Trophoblast cell (in vitro differentiated cells and primary cell): ENCODE results near the gene SLC16A8.

ENCODE experiments used
- DNase-seq, 2 donors: peaks; one replicate each; pipeline ENCODE4 v3.0.0-alpha.2; 2016
- H2AFZ ChIP-seq: 2 replicates; pipeline ENCODE4 v1.6.1; 2013; ENCODE audit warnings: low read length, moderate library complexity, mild to moderate bottlenecking; ENCODE audit not compliant: insufficient read depth, poor library complexity
- H2AK5ac ChIP-seq: 2 replicates; pipeline ENCODE4 v1.6.1; 2013; ENCODE audit warnings: mild to moderate bottlenecking, low read length
- H2BK120ac ChIP-seq: 2 replicates; pipeline ENCODE4 v1.6.1; 2013; ENCODE audit warnings: low read length, mild to moderate bottlenecking, moderate library complexity; ENCODE audit not compliant: insufficient read depth, poor library complexity
- H2BK12ac ChIP-seq: 2 replicates; pipeline ENCODE4 v1.6.1; 2013; ENCODE audit warnings: mild to moderate bottlenecking, low read length, moderate library complexity
- H2BK5ac ChIP-seq: 2 replicates; pipeline ENCODE4 v1.6.1; 2013; ENCODE audit warnings: low read length, low read depth, moderate library complexity, mild to moderate bottlenecking; ENCODE audit not compliant: poor library complexity
- H3K14ac ChIP-seq: 2 replicates; pipeline ENCODE4 v1.6.1; 2013; ENCODE audit warnings: mild to moderate bottlenecking, low read length
- H3K18ac ChIP-seq: 2 replicates; pipeline ENCODE4 v1.6.1; 2013; ENCODE audit warnings: mild to moderate bottlenecking, low read length
- H3K23ac ChIP-seq: 2 replicates; pipeline ENCODE4 v1.6.1; 2013; ENCODE audit warnings: low read length
- H3K27ac ChIP-seq: 2 replicates; pipeline ENCODE4 v1.5.1; 2013; ENCODE audit warnings: low read depth, mild to moderate bottlenecking, inconsistent platforms, low read length, moderate library complexity
- H3K27me3 ChIP-seq: 2 replicates; pipeline ENCODE4 v1.6.1; 2013; ENCODE audit warnings: inconsistent platforms, mild to moderate bottlenecking, low read length, moderate library complexity; ENCODE audit not compliant: insufficient read depth
- H3K36me3 ChIP-seq, 2 experiments: 1 replicate in 1 of 2; 2 replicates in 1 of 2; pipeline ENCODE4 v1.6.1; 2013; ENCODE audit warnings: low read length in 2 of 2, mild to moderate bottlenecking in 2 of 2, moderate library complexity in 1 of 2; ENCODE audit not compliant: insufficient read depth in 2 of 2, control insufficient read depth in 1 of 2
- H3K4ac ChIP-seq: 2 replicates; pipeline ENCODE4 v1.6.1; 2013; ENCODE audit warnings: low read depth, mild to moderate bottlenecking, low read length, moderate library complexity
- H3K4me1 ChIP-seq, 2 experiments: 1 replicate in 1 of 2; 2 replicates in 1 of 2; pipeline ENCODE4 v1.6.1; 2013; ENCODE audit warnings: low read length in 2 of 2, mild to moderate bottlenecking in 2 of 2, moderate library complexity in 1 of 2; ENCODE audit not compliant: insufficient read depth in 2 of 2, control insufficient read depth in 1 of 2
- H3K4me2 ChIP-seq: 2 replicates; pipeline ENCODE4 v1.6.1; 2013; ENCODE audit warnings: inconsistent platforms, mild to moderate bottlenecking, low read length, moderate library complexity
- H3K4me3 ChIP-seq: 2 replicates; pipeline ENCODE4 v1.5.1; 2013; ENCODE audit warnings: mild to moderate bottlenecking, low read depth, low read length, inconsistent platforms
- H3K79me1 ChIP-seq: one replicate; pipeline ENCODE4 v1.6.1; 2013; ENCODE audit warnings: low read length
- H3K79me2 ChIP-seq: 2 replicates; pipeline ENCODE4 v1.6.1; 2013; ENCODE audit warnings: low read length, mild to moderate bottlenecking; ENCODE audit not compliant: control insufficient read depth, insufficient read depth, poor library complexity
- H3K9ac ChIP-seq: 2 replicates; pipeline ENCODE4 v1.6.1; 2013; ENCODE audit warnings: mild to moderate bottlenecking, low read length
- H3K9me3 ChIP-seq: 2 replicates; pipeline ENCODE4 v1.6.1; 2013; ENCODE audit warnings: low read depth, mild to moderate bottlenecking, control low read depth, inconsistent platforms, low read length; ENCODE audit not compliant: insufficient read depth
- H4K12ac ChIP-seq: 2 replicates; pipeline ENCODE4 v1.6.1; 2013; ENCODE audit warnings: low read depth, mild to moderate bottlenecking, low read length, moderate library complexity
- H4K8ac ChIP-seq: 2 replicates; pipeline ENCODE4 v1.6.1; 2013; ENCODE audit warnings: low read depth, mild to moderate bottlenecking, low read length, moderate library complexity
- H4K91ac ChIP-seq: one replicate; pipeline ENCODE4 v1.6.1; 2013; ENCODE audit warnings: low read depth, mild to moderate bottlenecking, low read length, moderate library complexity
- WGBS: extraction: QIAGEN DNeasy Blood & Tissue Kit; methylation state at CpG from one replicate; pipeline ENCODE4 v1.1.7; 2013; ENCODE audit warnings: missing lambda C conversion rate; ENCODE audit not compliant: insufficient read length, insufficient coverage; ENCODE audit errors: extremely low coverage; 5-methylcytosine and 5-hydroxymethylcytosine counted together

SLC16A8 gene

DNA sequence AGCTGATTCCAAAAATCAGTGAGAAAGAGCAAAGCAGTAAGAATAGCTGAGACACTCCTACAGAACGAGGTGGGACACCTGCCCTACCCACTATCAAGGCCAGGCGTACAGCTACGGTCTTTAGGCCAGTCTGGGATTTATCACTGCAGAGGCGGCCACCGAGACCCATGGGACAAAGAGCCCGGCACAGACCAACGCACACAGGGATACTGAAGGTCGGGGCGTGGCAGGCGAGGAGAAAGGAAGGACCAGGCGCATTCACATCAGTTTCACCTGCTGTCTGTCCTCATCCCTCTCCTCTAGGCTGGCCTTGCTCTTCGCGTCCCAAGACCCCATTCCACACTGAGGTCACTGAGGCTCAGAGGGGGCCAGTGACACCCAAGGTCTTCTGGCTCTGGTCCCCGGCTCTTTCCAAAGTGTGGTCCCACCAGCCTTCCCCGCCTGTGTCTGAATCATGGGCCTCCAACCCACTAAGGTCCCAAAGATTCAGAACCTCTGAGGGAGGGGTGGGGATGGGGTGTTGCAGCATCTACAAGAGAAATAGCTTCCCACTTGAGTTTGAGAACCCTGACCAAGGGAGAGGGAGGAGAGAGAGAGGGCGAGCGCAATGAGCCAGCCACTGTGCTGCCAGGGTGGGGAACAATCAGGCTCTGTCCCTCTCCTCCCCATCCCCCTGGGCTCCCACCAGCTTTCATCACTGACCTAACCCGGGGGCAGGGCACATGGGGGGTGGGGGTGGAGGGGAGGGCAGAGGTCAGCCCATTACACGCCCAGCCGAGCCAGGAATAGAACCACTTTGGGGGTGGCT, 34.0 kb downstream of the SLC16A8 start:
- Histone ChIP-seq H3K79me1 (no peaks in the 10 kb centered on the region), H3K4me3 (no peak overlapping the region), H3K14ac (no peak overlapping the region), H2AK5ac (no peak overlapping the region), H3K4ac (no peak overlapping the region), H2BK12ac (no peak overlapping the region), H3K79me2 (no peaks in the 10 kb centered on the region), H4K8ac (no peak overlapping the region), H2BK120ac (no peak overlapping the region), H3K27ac (no peak overlapping the region), H3K18ac (no peak overlapping the region), H4K91ac (no peak overlapping the region), H3K23ac (no peak overlapping the region), H3K36me3 (no peaks in the 10 kb centered on the region), H3K4me2 (no peak overlapping the region), H2AFZ (no peak overlapping the region), H3K9me3 (no peaks in the 10 kb centered on the region), H2BK5ac (no peak overlapping the region), H4K12ac (no peak overlapping the region), H3K4me1 (peaks cover 0 to 3% of the 10 kb centered on the region in 2 experiments), H3K9ac (no peak overlapping the region), H3K27me3 (no peaks in the 10 kb centered on the region)
- no peak for DNase-seq
- no CpG with 5 or more reads among the region's 20 CpGs for WGBS

DNA sequence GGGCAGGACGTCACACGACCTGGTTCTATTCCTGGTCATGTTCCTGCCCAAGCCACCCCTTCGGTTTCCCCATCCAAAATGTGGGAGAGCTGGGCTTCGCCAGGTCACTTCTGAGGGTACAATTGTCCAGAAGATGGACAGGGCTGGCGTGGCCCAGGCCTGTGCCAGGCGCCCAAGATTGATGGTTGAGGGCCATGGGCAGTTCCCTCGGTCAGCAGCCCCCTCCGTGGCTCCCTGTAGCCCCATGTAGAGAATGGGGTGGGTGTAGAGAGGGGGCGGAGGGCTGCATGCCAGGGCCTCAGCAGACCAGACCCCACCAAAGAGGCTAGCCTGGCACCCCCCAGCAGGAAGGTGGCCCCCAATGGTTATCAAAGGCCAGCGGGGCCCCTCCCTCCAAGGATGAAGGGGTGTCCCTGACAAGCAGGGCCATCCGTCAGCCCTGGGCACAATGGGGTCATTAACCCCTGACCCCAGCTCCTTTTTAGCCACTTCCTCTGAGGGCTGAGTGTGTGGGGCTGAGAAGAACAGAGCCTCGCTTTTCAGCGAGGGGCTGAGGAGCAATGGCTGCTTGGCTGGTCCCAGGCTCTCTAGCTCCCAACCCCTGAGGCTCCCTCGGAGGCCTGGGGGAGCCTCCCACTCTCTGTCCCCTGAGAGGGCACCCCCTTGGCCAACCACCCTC, 37.8 kb downstream of the SLC16A8 start:
- no peak overlapping the region for H3K27ac ChIP-seq
- no peak overlapping the region for H4K91ac ChIP-seq
- H4K12ac ChIP-seq, result no peak overlapping the region
- H3K14ac ChIP-seq, result no peak overlapping the region
- H2BK12ac ChIP-seq, result no peak overlapping the region
- no peaks in the 10 kb centered on the region for H3K27me3 ChIP-seq
- H3K4me3 ChIP-seq, result no peak overlapping the region
- H2AFZ ChIP-seq, result no peak overlapping the region
- H3K9ac ChIP-seq, result no peak overlapping the region
- peak overlapping the region; percentile 49 for H4K8ac ChIP-seq
- H2AK5ac ChIP-seq, result no peak overlapping the region
- no peak for DNase-seq
- H3K79me1 ChIP-seq, result no peaks in the 10 kb centered on the region
- no peak overlapping the region for H2BK120ac ChIP-seq
- peaks cover 2% of the 10 kb centered on the region for H3K9me3 ChIP-seq
- no CpG with 5 or more reads among the region's 14 CpGs for WGBS
- H3K4ac ChIP-seq, result no peak overlapping the region
- no peak overlapping the region for H3K18ac ChIP-seq
- no peak overlapping the region for H2BK5ac ChIP-seq
- H3K79me2 ChIP-seq, result no peaks in the 10 kb centered on the region
- no peaks in the 10 kb centered on the region for H3K36me3 ChIP-seq
- H3K4me2 ChIP-seq, result no peak overlapping the region
- peaks cover 2 to 10% of the 10 kb centered on the region in 2 experiments for H3K4me1 ChIP-seq
- H3K23ac ChIP-seq, result no peak overlapping the region

DNA sequence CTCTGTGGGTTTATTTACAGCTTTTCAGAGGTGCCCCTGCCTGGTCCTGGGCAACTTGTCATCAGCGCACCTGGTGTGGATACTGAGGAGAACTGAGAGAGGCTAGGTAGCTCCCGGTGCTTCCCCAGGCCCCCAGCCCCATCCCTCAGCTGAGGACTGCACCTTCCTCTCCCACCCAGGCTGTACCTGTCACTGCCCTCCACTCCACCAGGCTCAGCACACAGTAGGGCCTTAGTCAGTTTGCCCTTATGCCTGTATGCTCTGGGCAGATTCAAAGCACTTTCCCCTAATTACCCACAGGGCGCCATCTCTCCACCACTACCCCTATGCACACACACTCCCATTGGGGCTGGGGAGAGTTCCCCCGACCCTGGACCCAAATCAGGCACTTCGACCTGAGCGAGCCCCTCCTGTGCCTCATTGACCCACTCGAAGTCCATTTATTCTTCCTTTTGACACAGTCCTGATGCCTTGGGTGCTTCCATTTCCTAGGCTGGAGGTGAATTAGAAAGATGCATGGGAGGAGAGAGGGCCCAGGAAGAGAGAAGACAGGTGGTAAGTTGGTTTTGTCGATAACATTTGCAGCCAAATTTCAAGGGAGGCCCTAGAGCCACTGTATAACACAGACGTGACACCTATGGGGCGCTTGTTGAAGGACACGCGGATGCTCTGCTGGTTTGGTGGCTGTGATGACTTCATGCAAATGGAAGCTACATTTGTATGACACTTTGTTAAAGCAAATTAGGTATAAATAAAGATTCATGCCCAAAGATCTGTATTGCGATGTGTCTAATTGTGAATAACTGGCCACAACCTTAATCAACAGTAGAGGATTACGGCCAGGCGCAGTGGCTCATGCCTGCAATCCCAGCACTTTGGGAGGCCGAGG, 40.6 kb downstream of the SLC16A8 start:
- Histone ChIP-seq H3K4me3 (no peak overlapping the region), H2BK5ac (no peak overlapping the region), H2BK120ac (no peak overlapping the region), H3K79me1 (no peaks in the 10 kb centered on the region), H3K4me1 (peaks cover 7 to 16% of the 10 kb centered on the region in 2 experiments), H3K23ac (no peak overlapping the region), H3K79me2 (no peaks in the 10 kb centered on the region), H2BK12ac (no peak overlapping the region), H2AFZ (no peak overlapping the region), H3K9me3 (peaks cover 2% of the 10 kb centered on the region), H3K4me2 (no peak overlapping the region), H3K27ac (no peak overlapping the region), H3K18ac (no peak overlapping the region), H3K27me3 (no peaks in the 10 kb centered on the region), H2AK5ac (no peak overlapping the region), H3K9ac (no peak overlapping the region), H3K36me3 (no peaks in the 10 kb centered on the region), H4K91ac (no peak overlapping the region), H3K14ac (no peak overlapping the region), H4K12ac (no peak overlapping the region), H4K8ac (no peak overlapping the region), H3K4ac (no peak overlapping the region)
- WGBS, result no CpG with 5 or more reads among the region's 16 CpGs
- peak in 1 of 2 donors; percentile 19 for DNase-seq

DNA sequence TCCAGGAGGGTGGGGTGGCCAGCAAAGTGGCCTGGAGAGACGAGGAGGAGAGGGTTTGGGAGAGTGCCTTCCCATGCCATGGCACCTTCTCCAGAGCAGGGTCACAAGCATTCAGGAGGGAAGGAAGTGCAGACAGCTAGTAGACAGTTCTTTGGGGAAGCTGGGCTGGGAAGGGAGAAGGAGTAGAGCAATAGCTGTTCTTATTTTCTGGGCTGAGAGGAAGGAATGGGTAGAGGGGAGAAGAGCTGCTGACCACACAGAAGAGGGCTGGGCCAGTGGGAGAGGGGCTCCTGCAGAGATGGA, 41.5 kb downstream of the SLC16A8 start:
- H2AK5ac ChIP-seq, result no peak overlapping the region
- no peak overlapping the region for H3K27ac ChIP-seq
- H3K4ac ChIP-seq, result no peak overlapping the region
- H3K9me3 ChIP-seq, result peaks cover 2% of the 10 kb centered on the region
- H3K23ac ChIP-seq, result no peak overlapping the region
- no peaks in the 10 kb centered on the region for H3K36me3 ChIP-seq
- no peak overlapping the region for H3K14ac ChIP-seq
- WGBS, result no CpG with 5 or more reads among the region's 1 CpG
- H2BK120ac ChIP-seq, result no peak overlapping the region
- H3K27me3 ChIP-seq, result no peaks in the 10 kb centered on the region
- no peak overlapping the region for H3K18ac ChIP-seq
- H2AFZ ChIP-seq, result no peak overlapping the region
- H2BK5ac ChIP-seq, result no peak overlapping the region
- H3K4me1 ChIP-seq, result peaks cover 7 to 16% of the 10 kb centered on the region in 2 experiments
- H2BK12ac ChIP-seq, result no peak overlapping the region
- H3K9ac ChIP-seq, result no peak overlapping the region
- no peak for DNase-seq
- H3K79me1 ChIP-seq, result no peaks in the 10 kb centered on the region
- H3K4me3 ChIP-seq, result no peak overlapping the region
- no peak overlapping the region for H3K4me2 ChIP-seq
- H4K91ac ChIP-seq, result no peak overlapping the region
- no peak overlapping the region for H4K12ac ChIP-seq
- no peak overlapping the region for H4K8ac ChIP-seq
- H3K79me2 ChIP-seq, result no peaks in the 10 kb centered on the region
